GM18909 (cell line): ENCODE results near the gene KCNMA1.
"Not testable (repeated sequence)": the region's sequence is repeated elsewhere in the genome, so short reads cannot be mapped to it uniquely, and the experiment has no call there.

Experiments used
- ATAC-seq: cut with Tn5 transposase; IDR thresholded peaks from one replicate; pipeline ENCODE4 v1.9.1; 2021; ENCODE audit warnings: mild to moderate bottlenecking; ENCODE audit not compliant: unreplicated experiment, poor library complexity

Gene KCNMA1

DNA sequence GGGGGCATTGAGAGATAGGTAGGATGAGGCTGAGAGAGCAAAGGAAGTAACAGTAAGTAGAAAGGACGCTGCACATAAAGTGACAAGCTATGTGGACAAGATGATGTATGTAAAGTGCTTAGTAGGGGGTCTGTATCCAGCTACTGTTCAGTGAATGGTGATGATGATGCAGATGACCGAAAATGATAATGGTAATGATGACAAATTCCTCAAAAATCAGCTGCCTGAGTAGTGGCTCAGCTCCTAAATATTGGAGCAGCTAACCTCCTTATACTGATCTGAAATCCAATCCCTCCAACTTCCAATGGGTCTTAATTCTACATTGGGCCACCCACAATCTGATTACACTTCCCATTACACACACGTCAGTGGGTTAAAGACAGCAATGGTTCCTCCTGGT, 27.1 kb upstream of the KCNMA1 start:
- no peak for ATAC-seq

DNA sequence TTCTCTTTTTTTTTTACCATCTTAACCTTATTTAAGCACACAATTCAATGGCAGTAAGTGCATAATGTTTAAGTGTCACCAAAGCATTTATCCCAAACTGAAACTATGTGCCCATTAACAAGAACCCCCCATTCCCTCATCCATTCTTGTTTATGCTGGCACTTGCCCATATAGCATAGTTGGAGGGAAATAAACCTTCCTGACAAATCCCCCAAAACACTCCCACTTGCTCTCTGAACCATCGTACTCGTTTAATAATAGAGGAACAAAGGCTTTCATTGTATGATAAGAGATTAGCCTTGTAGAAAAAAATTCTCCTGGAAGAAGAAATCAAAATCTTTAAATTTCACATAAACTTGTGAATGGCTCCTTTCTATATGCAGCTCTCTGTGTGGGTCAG, 26.4 kb upstream of the KCNMA1 start:
- ATAC-seq: no peak

DNA sequence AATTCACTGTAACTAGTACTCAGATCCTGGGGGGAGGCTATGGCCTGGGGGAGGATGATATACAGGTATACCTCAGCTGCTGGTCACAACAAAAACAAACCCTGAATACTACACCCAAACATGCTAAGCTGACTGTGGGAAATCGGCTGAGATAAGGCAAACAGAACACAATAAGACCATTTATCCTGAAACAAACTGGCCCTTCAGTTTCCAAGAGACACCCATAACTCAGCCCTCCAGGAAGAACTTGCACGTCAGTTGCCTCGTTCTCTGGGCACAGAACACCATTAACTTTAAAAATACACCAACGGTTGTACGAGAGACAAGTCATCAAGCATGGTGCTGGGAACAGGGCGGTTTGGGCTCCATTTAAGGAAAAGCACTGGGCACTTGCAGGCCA, 24.1 kb upstream of the KCNMA1 start:
- no peak for ATAC-seq

DNA sequence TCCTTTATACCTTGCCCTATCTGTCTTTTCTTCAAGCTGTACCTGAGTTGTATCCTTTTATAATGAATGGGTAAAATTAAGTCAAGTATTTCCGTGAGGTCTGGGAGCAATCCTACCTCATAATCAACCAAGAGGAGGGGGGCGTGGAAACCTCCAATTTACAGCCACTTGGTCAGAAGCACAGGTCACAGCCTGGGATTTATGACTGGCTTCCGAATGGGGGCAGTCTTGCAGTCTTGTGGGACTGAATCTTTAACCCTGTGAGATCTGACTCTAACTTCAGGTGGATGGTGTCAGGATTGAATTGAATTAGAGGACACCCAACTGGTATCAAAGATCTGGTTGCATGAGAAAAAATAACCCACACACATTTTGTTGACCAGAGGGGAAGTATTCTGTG, 23.5 kb upstream of the KCNMA1 start:
- ATAC-seq: no peak

DNA sequence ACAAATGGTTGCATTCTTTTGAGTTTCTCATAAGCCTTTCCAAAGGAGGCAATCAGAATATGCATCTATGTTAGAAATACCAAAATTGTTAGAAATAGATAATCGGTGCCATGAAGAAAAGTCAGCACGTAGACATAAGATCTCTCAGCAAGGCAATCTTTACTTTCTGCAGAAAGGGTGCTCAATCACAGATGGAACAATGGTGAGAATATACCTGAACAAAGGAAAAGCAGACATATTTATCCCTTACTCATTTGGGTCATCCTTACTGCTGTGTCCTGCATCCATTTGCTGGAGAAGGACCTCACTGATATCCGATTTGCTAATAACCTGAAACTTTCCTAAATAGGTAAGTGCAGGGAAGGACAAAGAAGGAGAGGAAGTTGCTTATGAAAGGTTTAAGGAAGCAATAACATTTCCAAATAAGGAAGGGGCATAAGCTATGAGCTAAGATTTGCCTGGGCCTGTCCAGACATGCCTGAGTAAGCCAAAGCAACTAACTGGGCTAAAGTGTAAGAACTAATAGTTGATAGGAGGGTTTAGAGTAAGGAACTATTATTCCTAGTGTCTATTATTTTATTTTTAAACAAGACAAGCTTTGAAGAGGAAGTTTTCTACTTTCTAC, 21.6 kb upstream of the KCNMA1 start:
- not testable (repeated sequence) for ATAC-seq

DNA sequence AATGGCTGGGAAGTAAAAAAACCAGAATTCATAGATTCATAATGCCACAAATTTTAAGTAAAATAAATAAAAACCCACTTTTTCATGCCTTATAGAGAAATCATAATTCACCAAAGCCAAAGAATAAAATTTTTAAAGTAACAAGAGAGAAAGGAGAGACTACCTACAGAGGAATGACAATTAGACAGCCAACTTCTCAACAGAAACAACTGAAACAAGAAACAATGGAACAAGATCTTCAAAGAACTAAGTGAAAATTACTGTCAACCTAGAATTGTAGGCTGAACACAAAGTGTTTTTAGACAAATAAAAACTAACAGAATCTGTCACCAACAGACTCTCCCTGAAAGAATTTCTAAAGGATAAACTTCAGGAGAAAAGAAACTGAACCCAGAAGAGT, 15.6 kb upstream of the KCNMA1 start:
- no peak for ATAC-seq

DNA sequence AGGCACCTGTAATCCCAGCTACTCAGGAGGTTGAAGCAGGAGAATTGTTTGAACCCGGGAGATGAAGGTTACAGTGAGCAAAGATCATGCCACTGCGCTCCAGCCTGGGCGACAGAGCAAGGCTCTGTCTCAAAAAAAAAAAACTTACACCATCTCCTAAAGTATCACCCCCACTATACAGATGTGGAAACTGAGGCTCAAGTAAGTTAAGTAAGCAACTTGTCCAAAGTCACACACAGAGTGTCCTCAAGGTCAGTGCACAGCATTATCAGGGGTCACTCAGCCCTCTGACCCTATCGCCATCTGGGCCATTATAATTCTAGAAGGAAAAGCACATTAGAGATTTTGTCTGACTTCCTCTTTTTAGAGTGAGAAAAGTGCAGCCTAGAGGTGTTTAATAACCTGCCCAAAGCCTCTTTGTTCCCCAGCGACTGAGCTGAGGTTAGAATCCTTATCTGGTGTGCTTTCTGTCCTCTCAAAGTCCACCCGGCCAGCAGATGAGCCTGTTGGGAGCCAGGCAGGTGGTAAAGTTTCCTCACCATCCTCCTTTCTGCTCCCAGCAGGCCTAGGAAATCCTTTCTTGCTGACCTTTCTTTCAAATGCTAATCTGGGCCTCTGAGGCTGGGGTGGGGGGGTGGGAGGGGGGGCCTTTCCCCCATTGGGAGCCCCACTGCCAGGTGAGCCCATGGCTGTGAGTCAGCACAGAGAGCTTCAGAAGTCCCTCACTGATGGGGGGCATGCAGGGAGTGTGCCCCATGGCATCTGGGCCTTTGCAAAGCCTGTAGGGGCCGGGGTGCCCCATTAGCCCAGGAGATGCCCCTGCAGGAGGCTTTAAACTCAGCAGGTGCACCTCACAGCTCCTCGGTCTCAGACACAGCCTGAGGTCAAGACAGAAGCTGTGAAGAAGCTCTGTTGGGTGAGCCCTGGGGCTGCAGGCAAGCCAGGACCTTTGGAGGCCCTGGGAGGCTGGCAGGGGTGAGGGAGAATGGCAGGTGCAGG, 12.0 kb upstream of the KCNMA1 start:
- ATAC-seq: peak; percentile 55

DNA sequence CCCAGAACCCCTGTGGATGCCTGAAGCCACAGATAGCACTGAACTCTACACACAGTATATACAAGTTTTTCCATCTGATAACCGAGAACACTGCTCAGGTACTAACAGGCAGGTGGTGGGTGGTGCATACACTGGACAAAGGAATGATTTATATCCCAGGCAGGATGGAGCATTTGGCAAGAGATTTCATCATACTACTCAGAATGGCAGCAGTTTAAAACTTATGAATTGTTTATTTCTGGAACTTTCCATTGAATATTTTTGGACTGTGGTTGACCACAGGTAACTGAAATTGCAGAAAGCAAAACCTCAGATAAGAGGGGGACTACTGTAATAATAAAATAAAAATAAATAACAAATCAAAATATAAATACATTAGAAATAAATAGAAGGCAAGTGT, 10.9 kb upstream of the KCNMA1 start:
- no peak for ATAC-seq

DNA sequence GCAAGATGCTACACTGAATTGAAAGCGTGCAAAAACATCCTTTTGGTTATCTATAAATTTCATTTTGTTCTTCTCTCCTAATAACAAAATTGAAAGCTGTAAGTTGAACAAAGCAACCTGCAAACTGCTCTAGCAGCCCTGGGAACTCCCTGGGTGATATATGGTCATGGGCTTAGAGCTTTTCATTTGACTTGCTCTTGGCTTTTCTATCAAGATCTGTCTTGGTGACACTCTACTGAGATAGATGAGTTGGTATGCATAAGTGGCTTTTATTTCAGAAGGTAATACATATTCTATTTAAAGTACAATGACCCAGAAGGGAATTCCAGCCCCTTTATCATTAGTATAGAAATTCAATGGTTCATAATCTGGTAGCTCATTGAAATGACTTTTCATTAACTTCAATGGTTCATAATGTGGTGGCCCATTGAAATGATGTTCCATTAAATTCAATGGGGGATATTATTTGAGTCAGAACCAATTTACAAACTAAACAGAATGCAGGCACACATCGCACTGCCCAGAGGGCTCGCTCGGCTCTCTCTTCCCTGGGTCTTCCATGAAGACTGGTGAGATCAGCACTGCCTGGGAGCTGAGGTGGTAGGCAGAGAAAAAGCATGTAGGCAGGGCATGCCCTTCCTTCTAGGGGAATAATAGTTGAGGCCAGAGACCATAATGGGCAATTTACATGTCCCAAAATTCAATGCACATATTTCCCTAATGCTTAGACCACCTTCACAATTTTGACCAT, 10.1 kb upstream of the KCNMA1 start:
- no peak for ATAC-seq

DNA sequence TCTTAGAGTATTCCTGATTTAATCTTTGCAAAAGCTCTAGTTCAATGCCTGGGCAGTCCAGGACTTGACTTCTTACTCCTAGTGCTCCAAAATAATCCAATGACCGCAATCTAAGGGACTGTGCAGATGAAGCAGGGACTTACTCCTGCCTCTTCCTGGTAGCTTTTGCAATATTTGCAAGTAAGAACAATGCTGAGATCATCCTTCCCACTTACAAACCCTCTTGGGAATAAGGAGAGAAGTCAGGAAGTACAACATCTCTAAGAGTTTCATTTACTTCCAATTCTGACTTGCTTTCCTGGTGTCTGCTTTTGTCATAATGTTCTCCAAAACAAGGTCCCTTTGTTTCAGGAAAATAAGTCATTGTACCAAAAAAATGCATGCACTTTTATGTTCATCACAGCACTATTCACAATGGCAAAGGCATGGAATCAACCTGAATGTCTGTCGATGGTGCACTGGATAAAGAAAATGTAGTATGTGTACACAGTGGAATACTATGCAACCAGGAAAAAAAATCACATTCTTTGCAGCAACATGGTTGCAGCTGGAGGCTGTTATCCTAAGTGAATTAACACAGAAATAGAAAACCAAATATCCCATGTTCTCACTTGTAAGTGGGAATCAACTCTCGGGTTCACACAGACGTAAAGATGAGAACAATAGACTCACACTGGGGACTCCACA, 7.1 kb upstream of the KCNMA1 start:
- ATAC-seq: no peak

DNA sequence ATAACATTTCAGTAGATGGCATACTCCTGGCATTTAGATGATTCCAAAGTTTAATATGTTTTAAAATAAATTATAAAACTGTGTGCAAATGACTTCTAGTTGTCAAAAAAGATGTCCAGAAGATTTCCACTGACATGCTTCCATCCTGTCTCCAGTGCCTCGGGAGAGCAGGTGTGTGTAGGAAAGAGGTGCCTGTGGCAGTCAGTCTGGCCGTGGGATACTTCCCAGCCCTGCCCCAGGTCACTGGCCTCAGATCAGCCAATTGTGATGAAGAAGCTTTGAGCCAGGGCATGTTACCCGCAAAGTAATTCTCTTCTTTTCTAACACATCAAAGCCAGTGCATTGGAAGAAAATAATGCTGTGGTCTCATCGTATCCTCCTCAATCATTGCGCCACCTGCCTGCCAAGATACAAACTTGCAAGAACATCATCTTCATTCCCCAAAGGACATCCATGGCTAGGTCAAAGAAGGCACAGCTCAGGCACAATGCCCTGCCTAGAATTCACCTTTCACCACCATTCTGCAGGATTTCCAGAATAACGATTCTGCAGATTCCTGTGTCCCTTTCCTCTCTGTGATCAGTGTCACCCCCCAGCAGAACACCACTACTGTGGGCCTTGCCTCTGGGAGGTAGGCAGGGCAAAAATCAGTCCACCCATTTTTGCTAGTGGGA, 6.3 kb upstream of the KCNMA1 start:
- ATAC-seq: no peak

DNA sequence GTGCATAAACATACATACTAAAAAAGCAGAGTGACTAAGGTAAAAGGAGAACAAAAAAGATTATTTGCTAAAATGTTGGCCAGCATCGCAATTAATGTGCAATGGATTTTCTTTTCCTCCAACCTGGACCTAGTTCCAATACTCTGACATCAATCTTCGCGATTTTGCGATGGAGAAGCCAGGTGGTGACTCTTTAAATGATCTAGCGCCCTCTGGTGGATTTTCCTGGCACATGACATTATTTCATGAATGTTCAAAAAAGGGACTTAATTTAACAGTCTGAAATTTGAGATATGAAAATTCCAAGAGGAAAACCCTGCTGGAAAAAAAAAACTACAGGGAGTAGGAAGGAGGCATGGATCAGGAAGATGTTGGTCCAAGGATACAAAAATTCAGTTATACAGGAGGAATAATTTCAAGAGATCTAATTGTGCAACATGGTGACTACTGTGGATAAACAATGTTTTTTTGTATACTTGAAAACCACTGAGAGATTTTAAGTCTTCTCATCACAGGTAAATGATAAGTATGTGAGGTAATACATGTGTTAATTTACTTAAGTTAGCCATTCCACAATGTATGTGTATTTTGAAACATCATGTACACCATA, 4.3 kb upstream of the KCNMA1 start:
- ATAC-seq: no peak

DNA sequence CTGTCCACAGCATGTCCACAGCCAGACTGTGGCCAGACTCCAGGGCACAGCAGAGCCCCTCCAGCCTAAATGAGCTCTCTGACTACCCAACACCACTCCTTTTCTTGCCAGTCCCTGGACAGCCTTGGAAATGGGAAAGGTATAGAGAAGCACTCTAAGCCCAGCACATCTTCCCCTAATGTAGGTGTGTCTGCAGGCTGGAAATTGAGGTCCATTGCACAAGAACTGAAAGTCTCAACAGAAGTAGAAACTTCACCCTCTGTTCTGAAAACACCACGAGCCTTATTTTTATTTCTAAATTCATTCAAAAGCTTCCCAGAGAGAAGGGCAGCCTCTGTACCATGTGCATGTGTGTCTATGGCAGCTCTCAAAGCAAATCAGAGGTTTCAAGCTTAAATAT, 3.7 kb upstream of the KCNMA1 start:
- no peak for ATAC-seq

DNA sequence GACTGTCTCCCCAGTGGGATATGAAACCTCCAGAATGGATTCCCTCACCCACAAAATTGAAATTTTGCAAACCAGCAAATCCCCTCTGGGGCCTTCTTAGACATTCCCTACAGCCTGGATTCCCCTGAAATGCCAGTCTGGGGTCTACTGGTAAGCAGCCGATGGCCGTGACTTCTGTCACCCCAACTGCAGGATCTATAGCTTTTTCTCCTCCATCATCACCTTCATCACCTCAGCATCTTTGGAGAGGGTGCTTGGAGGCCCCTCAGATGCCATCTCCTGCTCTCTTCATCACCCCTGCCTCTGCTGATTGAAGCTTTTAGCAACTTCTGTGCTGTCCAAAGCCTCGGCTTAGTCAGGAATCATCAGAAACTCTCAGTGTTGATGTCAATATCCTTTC, 2.6 kb upstream of the KCNMA1 start:
- ATAC-seq: no peak

DNA sequence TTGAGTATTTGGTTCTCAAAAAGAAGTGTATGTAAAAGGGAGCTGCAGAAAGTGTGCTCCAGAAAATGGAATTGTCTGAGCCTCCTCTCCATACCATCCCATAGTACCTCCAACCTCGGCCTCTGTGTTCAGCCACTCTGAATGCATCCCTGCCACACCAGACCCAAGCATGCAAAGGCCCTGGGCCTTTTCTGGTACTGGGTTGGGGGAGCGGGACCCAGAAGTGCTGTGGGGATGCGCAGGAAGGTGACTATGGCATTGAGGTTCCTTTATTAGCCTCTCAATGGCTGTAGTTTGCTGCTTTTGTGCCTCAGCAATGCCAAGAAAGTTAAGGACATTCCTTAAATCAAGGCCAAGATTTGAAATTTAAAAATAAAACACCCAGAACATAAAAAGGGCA, 2.1 kb upstream of the KCNMA1 start:
- no peak for ATAC-seq

DNA sequence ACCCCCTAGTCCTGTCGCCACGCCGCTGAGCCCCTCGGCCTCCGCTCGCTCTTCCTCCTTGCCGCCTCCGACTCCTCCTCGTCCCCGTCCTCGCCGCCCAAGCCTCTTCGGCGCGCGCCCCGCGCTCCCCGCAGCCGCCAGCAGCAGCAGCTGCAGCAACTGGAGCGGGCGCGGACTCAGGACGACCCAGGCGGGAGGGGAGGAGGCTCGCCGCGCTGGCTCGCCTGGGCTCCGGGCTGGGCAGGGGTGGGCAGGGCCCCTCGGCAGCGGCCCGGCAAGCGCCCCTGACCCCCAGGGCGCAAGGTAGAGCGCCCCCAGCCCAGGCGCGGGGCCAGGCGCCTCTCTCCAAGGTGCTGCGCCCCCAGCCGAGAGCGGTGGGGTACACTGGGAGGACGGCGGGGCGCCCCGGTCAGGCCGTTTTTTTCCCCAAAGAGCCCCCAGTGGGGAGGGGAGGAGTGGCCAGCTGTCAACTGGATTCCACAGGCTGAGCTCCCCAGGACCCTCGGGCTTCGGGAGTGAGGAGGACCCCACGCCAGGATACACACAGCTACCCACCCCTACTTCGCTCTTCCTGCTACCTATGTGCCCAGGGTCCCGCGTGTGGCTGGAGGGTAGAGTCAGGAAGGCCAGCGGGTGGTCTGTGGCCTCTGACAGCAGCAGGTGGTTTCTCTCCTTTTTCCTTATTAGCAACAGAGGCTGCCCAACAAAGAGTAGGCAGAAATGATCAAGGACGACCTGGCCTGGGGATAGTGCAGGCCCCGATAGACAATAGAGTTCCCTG, 903 bp upstream of the KCNMA1 start:
- no peak for ATAC-seq

DNA sequence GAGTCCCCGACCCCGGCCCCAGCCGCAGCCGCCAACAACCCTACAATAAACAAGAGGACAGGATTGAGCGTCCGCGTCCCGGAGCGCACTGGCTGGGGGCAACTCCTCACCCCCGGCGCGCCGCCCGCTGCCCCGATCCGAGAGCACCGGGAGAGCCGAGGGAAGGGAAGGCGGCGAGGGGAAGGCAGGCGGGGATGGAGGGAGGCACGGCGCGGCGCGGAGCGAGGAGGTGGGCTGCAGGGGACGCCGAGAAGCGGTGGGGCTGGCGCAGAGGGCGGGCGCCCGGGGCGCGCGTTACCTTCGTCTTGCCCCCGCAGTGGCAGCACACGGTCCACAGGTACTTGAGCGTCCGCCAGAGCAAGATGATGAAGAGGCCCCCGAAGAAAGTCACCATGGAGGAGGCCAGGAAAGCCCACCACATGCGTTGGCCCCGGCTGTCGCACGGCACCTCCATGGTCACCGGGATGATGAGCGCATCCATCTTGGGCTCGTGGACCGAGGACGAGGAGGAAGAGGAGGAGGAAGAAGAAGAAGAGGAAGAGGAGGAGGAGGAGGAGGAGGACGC, 559 bp downstream of the KCNMA1 start:
- ATAC-seq: no peak

DNA sequence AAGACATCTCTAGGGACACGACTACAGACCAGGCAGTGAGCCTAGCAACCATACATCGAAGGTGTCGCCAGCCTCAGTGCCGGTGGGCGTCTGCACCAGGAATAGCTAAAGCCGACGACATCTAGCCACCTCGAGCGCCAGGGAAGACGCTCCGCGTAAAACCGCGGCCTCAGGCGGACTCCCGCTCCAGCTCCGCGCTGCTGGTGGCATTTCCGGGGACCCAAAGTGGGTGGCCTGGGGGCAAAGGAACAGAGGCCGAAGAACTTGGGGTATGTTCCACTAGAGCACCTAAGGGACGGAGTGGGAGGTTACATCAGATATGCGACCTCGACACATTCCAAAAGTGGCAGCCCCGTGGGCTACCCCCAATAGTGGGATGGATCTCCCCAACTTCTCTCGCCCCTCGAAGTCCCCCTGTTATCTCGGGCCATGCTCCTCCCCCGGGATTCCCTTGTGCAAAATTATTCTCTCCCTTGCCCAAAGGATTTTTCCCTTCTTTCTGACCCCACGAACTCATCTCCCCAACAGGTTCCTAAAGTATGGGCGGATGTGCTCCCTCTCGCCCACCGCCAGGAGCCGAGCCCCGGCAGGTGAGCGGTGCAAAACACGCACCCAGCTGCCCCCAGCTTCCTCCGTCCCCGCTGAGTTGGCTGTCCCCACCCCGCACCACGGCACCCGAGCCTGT, 1.2 kb downstream of the KCNMA1 start:
- ATAC-seq: no peak
